Activated T-helper 1 cell treated with Interleukin-2 at 50 U/mL for 16 hours (primary cell): ENCODE measurements around the gene MACROH2A1.

Experiments
- DNase-seq: peaks from one replicate; pipeline ENCODE4 v3.0.0-alpha.2; 2020; ENCODE audit warnings: low read depth

Gene MACROH2A1

DNA sequence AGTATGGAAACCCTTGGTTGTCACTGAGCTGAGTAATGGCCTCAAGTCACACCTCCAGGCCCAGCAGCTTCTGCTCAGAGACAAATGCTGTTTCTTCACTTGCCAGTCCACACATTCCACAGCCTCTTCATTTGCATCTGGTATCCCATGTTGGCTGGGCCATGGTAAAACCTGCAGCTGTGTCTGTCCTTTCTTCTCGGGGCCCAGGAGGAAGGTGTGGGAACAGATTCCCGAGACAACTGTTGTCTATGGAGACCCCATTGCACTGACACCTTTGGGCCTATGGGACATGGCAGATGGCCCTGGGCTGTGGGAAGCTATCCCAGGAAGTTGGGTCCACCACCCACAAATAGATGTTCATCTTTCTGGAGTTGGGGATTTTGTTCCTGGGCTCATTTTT lies 85.1 kb downstream of the MACROH2A1 start:
- DNase-seq: no peak

DNA sequence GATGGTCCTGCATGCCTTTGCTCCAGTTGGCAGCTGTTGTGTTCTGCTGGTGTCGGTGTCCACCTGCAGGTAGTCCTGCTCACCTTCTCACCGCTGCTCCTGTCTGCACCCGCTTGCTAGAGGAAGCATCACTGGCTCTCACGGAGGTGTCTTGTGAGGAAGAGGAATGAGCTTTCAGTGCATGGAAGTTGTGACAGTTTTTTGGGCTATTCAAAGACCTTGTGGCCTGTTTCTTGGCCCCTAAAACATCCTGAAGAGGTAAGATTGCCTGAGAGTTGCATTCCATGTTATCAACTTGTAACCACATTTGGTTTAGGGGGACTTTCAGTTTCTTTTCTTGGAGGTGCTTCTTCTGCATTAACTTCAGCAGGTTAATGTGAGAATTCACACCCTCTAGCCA lies 85.6 kb downstream of the MACROH2A1 start:
- DNase-seq: no peak

DNA sequence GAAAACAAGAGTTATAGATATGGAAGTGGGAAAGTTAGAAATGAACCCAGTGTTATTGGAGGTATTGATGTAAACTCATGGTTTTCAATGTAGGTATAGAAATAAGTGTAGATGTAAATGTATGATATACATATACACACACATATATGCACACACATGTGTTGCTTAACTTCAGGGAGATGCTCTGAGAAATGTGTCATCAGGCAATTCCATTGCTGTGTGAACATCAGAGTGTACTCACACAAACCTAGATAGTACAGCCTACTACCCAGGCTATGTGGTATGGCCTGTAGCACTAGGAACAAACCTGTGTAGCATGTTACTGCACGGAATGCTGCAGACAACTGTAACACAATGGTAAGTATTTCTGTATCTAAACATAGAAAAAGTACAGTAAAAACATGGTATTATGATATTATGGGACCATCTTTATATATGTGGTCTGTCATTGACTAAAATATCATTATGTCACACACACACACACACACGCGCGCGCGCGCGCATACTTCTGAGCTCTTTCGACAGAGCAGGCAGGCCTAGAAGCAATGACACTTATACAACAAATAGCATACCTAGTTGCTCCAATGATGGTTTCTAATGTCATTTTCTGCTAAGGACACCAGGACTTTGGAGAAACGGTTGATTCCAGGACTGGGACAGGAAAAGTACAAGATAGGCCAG lies 86.6 kb downstream of the MACROH2A1 start:
- no peak for DNase-seq

DNA sequence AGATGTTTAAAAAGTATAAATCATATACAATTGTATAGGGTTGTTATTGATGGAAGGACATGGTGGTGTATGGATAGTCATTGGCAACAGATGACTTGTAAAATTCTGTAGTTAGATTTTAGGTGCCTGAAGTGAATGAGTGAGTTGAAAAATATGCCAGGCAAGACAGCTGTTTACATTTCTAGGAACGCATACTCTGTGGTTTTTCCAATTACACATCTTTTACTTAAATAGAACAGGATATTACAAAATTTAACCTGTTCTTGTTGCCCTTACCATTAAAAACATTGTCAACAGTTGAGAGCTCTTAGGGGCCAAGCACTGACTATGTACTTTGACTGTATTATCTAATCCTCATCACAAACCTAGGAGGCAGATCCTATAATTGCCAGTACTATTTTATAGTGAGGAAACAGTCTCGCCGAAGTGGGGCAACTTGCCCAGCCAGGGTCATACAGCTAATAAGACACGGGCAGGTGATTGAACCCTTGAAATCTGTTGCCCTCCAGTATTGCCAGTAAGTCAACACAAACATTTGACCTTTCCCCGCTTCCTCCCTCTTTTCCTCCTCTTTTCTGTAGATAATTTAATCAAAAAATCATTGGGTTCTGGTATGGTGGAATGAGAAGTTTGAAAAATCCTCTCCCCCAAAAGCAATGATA lies 88.6 kb downstream of the MACROH2A1 start:
- DNase-seq: no peak

DNA sequence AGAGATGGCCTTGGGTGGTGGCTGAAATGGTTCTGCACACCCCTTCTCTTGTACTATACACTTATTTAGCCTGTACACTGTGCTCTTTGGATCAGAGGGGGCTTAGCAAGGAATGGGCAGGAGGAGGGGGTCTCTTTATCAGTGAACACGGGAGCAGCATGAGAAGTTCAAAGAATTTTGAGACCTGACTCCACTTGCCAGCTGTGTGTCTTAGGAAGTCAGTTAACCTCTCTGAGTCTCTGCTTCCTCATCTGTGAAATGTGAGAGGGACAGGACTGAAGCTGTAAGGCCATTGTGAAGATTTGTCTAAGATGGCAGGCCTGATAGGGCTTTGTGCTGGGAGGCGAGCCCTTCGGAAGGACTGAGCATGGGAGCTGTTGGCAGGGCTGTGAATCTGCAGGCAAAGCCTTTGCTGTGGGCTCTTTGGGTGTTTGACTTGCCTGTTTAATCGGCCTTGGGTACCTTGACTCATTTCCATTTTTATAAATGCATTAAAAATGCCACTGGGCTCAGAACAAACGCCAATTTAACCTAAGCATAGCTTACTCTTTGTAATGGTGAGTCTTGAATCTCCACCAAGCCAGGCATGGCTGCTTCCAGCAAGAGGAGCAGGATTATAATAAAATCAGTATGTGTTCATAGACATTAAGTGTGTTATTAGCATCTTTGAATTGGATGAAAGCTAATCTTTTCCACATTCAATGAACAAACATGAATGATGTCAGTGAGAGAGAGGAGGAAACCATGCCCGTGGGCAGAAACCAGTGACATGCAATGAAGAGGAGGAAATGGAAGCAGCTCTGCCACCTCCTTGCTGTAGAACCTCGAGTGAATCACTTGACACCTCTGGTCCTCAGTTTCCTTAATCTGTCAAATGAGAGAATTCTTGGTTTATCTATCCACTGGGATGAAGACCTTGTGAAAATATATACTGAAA lies 89.4 kb downstream of the MACROH2A1 start:
- DNase-seq: no peak

DNA sequence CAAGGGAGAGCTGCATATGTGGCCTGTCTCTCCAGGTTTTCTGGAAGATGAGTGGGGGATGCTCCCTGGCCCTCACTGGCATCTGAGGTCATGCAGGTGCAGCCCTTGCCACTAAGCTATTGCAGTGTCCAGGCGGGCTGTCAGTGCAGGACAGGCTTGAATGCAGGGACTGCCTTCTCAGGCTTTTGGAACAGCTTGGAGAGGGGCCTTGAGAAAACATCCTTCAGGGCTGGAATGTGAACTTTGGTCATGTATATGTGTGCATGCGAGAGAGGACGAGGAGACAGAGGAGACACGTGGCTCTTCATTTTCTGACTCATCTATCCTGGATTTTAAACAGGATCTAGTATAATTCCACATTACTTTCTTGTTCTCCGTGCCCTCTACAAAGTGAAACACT lies 90.3 kb downstream of the MACROH2A1 start:
- DNase-seq: no peak

DNA sequence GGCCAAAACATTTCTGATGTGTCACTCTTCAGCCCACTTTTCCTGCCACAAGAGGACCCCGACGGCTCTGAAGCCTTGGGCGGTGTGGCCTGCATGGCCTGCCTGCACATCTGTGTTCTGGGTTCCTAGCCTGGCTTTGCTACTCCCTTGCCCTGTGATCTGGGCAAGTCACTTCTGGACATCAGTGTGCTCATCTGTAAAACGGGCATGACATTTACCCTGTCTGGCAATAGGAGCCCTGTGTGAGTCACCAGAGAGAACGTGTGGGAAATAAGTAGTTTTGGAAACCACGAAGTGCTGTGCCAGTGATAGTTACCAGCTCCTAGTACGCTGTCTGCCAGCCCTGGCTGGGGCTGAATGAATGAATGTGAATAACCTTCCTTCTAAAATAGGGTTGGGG lies 90.8 kb downstream of the MACROH2A1 start:
- DNase-seq: no peak

DNA sequence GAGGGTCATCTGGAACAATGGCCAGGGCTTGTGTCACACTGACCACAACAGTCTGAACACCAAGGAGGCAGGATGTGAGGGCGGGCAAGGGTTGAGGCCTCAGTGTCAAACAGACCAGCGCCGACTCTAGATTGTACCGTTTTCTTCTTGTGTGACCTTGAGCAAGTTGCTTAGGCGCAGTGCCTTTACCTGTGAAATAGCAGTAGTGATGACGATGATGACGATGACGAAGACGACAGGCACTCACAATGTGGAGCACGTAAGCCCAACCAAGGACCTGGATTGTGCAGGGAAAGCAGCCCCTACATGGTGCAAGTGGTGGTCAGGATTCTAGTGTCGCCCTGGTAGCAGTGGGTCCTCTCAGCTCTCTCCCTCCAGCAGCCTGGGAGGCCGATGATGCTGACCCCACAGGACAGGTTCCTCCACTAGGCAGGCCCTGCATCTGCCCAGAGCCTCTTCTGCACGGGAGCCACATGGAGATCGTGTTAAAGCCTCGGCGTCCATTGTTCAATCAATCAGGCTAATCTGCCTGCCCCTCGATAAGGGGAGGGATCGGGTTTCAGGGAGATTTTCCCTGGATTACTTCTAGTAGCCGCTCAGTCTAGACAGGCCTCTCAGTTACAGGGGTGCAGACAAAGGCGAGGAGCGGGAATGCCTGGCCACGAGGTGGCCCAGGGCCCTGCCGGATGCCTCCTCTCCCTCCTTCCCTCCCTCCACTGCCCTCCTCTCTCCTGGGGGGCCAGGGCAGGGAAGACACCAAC lies 91.7 kb downstream of the MACROH2A1 start:
- no peak for DNase-seq

DNA sequence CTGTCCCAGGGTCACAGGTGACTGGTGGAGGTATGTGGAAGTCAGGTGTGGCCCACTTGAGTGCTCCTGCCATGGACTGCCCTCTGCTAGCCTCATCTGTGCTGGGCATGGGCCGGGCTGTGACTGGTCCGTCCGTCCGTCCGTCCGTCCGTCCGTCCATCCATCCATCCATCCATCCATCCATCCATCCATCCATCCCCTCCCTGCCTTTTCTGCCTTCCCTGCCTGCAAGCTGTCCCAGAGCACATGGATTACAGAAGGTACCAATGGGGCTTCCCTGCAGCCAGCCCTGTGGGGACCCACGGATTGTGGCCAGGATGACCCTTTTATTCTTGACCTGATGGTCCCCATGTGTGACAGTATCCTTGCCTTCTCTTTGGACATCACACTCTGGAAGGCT lies 92.5 kb downstream of the MACROH2A1 start:
- DNase-seq: no peak

DNA sequence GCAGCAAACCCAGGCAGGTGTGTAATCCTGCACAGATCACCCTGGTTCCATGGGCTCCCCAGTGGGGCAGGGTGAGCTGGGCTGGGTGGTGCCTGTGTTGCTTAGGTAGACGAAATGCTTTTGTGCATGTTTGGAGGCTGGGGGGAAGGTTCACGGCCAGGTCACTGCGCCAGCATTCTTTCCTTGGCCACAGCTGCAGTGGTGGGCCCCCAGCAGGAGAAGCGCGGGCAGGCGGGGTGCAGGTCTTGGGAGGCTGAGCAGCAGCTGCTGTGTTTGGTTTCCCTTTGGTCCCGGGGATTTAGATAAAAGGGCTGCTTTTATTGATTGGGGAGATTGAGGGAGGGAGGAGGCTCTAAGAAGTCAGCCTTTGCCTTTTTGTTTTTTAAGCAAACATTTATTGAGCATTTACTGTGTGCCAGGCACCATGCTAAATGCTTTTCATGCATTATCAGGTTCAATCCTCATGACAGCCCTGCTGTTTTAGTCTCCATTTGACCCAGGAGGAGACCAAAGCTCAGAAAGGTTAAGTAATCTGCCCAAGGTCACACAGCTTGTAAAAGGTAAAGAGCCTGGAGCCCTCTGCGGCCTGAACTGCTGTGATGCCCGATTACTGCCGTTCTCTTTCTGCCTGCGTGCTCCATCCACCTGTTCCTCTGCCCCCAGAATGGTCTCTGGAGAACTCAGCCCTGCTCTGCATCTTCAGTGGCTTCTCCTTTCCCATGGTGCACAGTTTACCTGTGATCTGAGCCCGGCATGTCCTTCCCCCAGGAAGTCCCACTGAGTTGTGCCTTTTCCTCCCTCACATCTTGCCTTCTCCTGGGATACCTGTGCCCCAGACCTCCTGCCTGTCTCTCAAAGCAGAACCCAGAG lies 94.4 kb downstream of the MACROH2A1 start:
- DNase-seq: no peak

DNA sequence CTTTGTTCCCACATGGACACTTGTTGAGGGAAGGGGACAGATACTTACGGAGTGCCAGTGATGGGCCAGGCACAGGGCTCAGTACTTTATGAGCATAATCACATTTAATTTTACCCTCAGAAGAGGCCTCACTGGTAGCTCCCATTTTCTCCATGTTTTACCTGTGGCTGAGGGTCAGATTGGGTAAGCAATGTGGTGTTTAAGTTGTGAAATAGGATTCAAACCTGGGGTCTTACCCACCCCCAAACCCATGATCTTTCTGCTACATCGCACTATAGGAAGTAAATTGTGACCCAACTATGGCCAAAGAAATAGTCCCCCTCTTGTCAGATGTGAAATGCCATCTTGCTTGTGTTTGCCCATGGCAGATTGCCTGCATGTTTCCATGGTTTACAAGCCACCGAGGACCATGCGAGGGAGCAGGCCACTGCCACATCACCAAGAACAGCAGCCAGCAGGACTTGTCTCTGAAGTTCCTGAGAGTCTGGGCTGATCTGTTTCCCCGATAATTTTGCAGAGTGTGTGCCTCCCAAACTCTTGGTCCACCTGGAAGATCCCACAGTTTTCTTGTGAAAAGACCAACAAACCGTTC lies 95.4 kb downstream of the MACROH2A1 start:
- no peak for DNase-seq

DNA sequence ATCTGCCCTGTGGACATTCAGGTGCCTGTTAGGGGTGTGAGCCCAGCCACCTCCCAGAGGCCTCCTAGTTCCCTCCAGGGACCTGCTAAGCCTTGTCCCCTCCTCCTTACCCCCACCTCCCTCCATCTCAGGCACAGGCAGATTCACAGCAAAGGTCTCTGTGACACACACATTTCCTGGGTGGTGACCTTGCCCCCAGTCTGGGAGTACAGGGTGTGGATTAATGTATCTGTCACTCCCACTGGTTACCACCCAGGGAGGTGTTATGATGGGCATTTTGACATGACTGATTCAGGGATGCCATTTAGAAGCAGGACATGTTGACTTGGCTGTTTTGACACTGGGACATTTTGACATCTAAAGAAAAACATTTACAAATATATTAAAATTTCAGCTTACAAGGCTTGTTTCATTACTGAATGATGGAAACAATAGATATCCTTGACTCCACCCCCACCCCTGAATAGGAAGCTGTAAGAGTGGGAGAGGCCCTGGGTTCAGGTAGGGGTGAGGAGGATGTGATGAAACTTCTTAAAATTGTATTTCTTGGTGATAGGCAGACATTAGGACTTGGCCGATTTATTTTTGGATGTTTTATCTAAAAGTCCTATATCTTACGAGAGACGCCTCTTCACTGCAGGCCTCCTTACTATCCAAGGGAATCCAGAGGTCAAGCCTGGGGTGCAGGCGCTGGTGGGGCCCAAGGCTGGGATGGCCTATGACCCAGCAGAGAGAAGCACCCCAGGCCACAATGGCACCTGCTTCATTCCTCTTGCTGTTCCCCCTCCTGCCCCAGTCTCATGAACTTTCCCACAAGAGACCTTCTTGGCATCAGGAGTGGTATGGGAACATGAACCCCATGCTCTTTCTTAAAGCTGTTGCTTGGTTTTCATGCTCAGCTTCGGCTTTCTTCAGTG lies 101.9 kb downstream of the MACROH2A1 start:
- no peak for DNase-seq

DNA sequence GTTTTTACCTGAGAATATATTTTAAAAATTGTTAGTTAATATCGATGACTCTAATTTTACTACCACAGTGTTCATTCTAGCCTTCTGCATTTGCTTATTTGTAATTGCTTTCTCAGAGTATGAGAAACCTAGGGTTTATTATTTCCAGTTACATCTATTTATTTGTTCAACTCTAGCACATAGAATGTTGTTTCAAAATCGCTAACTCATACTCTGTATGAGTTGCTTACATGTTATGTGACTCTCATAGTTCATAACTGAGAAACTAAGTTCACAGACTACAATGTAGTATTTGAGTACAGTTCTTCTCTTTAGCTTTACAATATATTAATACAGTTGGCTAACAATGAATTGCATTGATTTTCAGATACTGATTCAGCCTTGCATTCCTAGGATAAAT lies 103.2 kb downstream of the MACROH2A1 start:
- no peak for DNase-seq

DNA sequence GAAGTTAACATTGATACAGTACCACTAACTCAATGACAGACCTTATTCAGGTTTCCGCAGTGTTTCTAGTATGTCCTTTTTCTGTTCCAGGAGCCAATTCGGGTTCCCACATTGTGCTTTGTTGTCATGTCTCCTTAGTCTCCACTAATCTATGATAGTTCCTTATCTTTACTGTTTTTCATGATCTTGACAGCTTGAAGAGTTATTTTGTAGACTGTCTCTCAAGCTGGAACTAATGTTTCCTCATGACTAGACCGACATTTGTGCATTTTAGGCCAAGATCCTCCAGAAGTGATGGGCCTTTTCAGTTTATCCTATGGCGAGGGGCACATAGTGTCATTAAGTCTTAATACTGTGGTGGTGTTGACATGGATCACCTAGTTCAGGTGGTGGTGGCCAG lies 104.2 kb downstream of the MACROH2A1 start:
- no peak for DNase-seq

DNA sequence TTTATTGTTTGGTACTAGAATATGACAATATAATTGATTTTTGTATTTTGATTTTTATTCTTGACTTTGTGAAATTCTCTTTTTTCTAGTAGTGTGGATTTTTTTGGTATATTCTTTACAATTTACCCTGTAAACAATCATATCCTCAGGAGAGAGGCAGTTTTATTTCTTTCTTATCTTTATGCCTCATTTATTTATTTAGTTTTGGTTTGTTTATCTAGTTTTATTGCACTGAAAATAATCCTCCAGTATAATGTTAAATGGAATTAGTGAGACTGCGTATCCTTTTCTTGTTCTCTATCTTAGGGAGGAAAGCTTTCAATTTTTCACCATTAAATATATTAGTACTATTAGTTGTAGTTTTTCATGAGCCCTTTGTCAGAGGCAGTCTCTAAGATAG lies 109.4 kb downstream of the MACROH2A1 start:
- no peak for DNase-seq

DNA sequence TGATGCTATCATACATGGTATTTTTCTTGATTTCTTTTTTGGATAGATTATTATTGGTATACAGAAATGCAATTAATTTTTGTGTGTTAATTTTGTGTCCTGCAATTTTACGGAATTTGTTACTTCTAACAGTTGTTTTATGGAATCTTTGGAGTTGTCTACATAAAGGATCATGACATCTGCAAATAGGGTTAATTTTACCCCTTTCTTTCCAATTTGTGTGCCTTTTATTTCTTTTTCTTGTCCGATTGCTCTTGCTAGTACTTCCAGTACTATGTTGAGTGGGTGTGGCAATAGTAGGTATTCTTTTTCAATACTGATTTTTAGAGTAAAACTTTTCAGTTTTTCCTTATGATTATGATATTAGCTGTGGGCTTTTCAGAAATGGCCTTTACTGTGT lies 111.5 kb downstream of the MACROH2A1 start:
- DNase-seq: no peak
